OCI-LY7 (cell line): Measurements from ENCODE around the gene PXN. TPM values are rescaled to one million over a fixed set of nuclear protein-coding genes. Genes with fewer than 3 reads are reported as not detected.
A peak's percentile ranks its signal among the peaks of the same experiment; 100 is the strongest.

Source experiments
- BruUV-seq: library from RNA; stranded (reverse); fragments of 400-500 nt; replicated peaks from 2 replicates; lab custom pipeline; 2021; lab: Mats Ljungman, UMichigan
- CTCF ChIA-PET: fragments of 300-600 bp; sonication (Branson Sonifier 250); formaldehyde crosslinking; loops from one replicate; lab custom pipeline; 2022; ENCODE audit warnings: antibody characterized with exemption; ENCODE audit not compliant: unreplicated experiment; lab: Charles Lee
- POLR2A ChIA-PET: fragments of 300-600 bp; sonication (Branson Sonifier 250); formaldehyde crosslinking; loops from one replicate; lab custom pipeline; 2022; ENCODE audit warnings: antibody characterized with exemption; lab: Charles Lee
- DNase-seq: peaks from one replicate; pipeline ENCODE4 v3.0.0-alpha.2; 2015; ENCODE audit warnings: low spot score
- H2AFZ ChIP-seq: fragments of 200-600 bp; sonication (generic), shearing (Covaris generic); 2 replicates; pipeline ENCODE4 v1.6.1; 2014; ENCODE audit warnings: mild to moderate bottlenecking, antibody characterized with exemption, low read length, moderate library complexity
- H3K27ac ChIP-seq: fragments of 200-600 bp; sonication (generic); 2 replicates; pipeline ENCODE4 v1.5.1; 2014; ENCODE audit warnings: mixed run types, low read depth, mild to moderate bottlenecking, moderate library complexity, low read length, inconsistent platforms; ENCODE audit not compliant: poor library complexity, severe bottlenecking
- H3K36me3 ChIP-seq: fragments of 200-600 bp; sonication (generic); 2 replicates; pipeline ENCODE4 v1.6.1; 2014; ENCODE audit warnings: mild to moderate bottlenecking, antibody characterized with exemption, low read length, moderate library complexity, mixed read lengths; ENCODE audit not compliant: insufficient read depth
- H3K4me1 ChIP-seq: fragments of 200-600 bp; sonication (generic); 2 replicates; pipeline ENCODE4 v1.5.1; 2014; ENCODE audit warnings: mild to moderate bottlenecking, low read length; ENCODE audit not compliant: insufficient read depth, poor library complexity, severe bottlenecking
- H3K4me2 ChIP-seq: fragments of 200-600 bp; sonication (generic); 2 replicates; pipeline ENCODE4 v1.6.1; 2014; ENCODE audit warnings: mild to moderate bottlenecking, low read length
- H3K4me3 ChIP-seq: fragments of 200-600 bp; sonication (generic); 2 replicates; pipeline ENCODE4 v1.5.1; 2014; ENCODE audit warnings: mild to moderate bottlenecking, low read depth, low read length; ENCODE audit not compliant: poor library complexity, severe bottlenecking
- H3K79me2 ChIP-seq: fragments of 200-600 bp; sonication (generic); 2 replicates; pipeline ENCODE4 v1.6.1; 2016; ENCODE audit warnings: low read depth, mild to moderate bottlenecking, low read length, moderate library complexity, mixed read lengths; ENCODE audit not compliant: insufficient read depth
- H3K9me2 ChIP-seq: fragments of 200-600 bp; sonication (generic); 2 replicates; pipeline ENCODE4 v1.6.1; 2016; ENCODE audit warnings: mild to moderate bottlenecking, low read length, mixed read lengths; ENCODE audit not compliant: insufficient read depth
- H3K9me3 ChIP-seq: fragments of 200-600 bp; sonication (generic); 2 replicates; pipeline ENCODE4 v1.6.1; 2014; ENCODE audit warnings: mild to moderate bottlenecking, mixed run types, low read length, mixed read lengths
- H4K20me1 ChIP-seq: fragments of 200-600 bp; sonication (generic); 2 replicates; pipeline ENCODE4 v1.6.1; 2014; ENCODE audit warnings: mild to moderate bottlenecking, antibody characterized with exemption, low read length, moderate library complexity, mixed read lengths; ENCODE audit not compliant: insufficient read depth
- EZH2phosphoT487 ChIP-seq: fragments of 200-600 bp; sonication (generic); IDR thresholded peaks from 2 replicates; pipeline ENCODE4 v1.6.1; 2018; ENCODE audit warnings: low read depth, borderline replicate concordance, mild to moderate bottlenecking, mixed run types, antibody characterized with exemption, low read length, moderate library complexity, mixed read lengths
- intact Hi-C: fragments of 100-400 bp; cut with micrococcal nuclease; formaldehyde crosslinking; loops from one replicate; pipeline ENCODE4 v1.10.0; 2022; ENCODE audit not compliant: unreplicated experiment
- total RNA-seq, 2 experiments: library from RNA; depleted of rRNA in 1 of 2; stranded (reverse); fragments of >200 nt in 1 of 2; shearing (Covaris generic) in 1 of 2; gene quantifications; 2 replicates each; pipeline ENCODE4 v1.2.3, GENCODE V29; 2014 to 2022
- TF ChIP-seq, protein P1 (sequence below): fragments of 200-600 bp; sonication (generic); conservative IDR thresholded peaks from 2 replicates; pipeline ENCODE4 v1.5.1; 2014; ENCODE audit warnings: mild to moderate bottlenecking, antibody characterized with exemption, low read length, moderate library complexity, mixed read lengths

PXN gene
- total RNA-seq, 2 experiments from 2014 or later = 8.6 to 22.9 TPM

DNA sequence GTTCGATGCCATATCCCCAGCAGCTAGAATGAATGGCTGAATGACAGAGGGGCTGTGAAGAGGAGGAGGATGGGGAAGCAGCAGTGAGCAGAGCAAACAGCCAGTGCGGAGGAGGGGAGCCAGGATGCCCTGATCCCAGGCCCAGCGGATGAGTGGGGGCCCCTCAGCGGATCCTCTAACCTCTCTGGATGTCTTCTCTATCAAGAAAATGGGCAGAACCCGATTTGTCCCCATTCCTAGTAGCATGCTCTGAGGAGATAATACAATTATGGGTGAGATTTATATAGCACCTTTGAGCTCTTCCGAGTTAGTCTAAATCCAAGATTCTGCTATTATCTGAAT lies 34.6 kb downstream of the PXN start:
- H3K9me2 ChIP-seq = no peaks in the 10 kb centered on the region
- BruUV-seq = no TSS peak
- no peak overlapping the region for H3K4me3 ChIP-seq
- H3K4me1 ChIP-seq = peaks cover 57% of the 10 kb centered on the region
- H3K27ac ChIP-seq = peak overlapping the region; percentile 20
- no peak for DNase-seq
- H3K36me3 ChIP-seq = no peaks in the 10 kb centered on the region
- no peak overlapping the region for H2AFZ ChIP-seq
- no peaks in the 10 kb centered on the region for H4K20me1 ChIP-seq
- POLR2A ChIA-PET = interaction anchor here (0.6 to 1.4 kb wide), 6 partner anchors 19 to 62 kb away, joined by 3 to 10 read pairs (median 4); partner anchors contain the start of genes RNU4-1, RNU4-2 and RPLP0
- no peaks in the 10 kb centered on the region for H3K9me3 ChIP-seq
- no peak for TF ChIP-seq EZH2phosphoT487
- TF ChIP-seq, protein P1, sequence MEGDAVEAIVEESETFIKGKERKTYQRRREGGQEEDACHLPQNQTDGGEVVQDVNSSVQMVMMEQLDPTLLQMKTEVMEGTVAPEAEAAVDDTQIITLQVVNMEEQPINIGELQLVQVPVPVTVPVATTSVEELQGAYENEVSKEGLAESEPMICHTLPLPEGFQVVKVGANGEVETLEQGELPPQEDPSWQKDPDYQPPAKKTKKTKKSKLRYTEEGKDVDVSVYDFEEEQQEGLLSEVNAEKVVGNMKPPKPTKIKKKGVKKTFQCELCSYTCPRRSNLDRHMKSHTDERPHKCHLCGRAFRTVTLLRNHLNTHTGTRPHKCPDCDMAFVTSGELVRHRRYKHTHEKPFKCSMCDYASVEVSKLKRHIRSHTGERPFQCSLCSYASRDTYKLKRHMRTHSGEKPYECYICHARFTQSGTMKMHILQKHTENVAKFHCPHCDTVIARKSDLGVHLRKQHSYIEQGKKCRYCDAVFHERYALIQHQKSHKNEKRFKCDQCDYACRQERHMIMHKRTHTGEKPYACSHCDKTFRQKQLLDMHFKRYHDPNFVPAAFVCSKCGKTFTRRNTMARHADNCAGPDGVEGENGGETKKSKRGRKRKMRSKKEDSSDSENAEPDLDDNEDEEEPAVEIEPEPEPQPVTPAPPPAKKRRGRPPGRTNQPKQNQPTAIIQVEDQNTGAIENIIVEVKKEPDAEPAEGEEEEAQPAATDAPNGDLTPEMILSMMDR = no peak
- H3K79me2 ChIP-seq = no peaks in the 10 kb centered on the region
- peak overlapping the region; percentile 25 for H3K4me2 ChIP-seq
- CTCF ChIA-PET = interaction anchor here (0.7 to 1.0 kb wide), 4 partner anchors 10 to 260 kb away, joined by 3 to 5 read pairs (median 4); partner anchors contain the start of gene PXN
- intact Hi-C loops = no loop called here

DNA sequence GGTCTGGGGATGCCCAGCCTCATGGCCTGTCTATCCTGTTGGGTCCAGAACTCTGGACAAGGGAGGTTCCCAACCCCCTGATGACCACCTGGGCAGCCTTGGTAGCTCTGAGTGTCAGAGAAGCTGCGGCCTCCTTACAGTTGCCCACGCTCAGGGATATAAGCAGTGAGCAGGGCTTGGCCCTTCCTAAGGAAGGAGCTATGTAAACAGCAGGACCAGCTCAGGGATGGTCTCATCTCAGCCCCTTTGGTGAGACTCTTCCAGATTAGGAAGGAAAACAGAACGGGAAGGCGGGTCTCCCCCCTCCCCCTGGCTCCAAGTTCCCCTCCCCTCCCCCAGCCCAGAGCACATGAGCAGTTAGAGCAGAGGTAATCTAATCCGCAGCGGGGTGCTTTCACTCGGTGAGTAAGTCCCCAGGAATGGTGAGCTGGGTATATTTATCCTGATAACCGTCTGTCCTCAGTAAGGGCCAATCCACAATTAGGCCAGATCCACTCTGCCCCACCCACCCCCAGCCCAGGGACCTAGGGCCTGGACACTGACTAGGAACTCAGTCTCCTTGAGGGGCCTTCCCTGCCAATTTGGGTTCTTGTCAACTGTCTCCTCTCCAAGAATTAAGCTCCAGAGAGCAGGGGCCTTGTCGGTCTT lies 35.1 kb downstream of the PXN start:
- Histone ChIP-seq H2AFZ (no peak overlapping the region), H3K79me2 (no peaks in the 10 kb centered on the region), H3K4me2 (peak overlapping the region; percentile 25; the same call in 1 of the 2 replicates), H3K4me1 (peaks cover 62% of the 10 kb centered on the region), H3K9me3 (no peaks in the 10 kb centered on the region), H3K36me3 (no peaks in the 10 kb centered on the region), H3K27ac (no peak overlapping the region), H3K9me2 (no peaks in the 10 kb centered on the region), H3K4me3 (no peak overlapping the region), H4K20me1 (no peaks in the 10 kb centered on the region)
- DNase-seq = no peak
- intact Hi-C loops = no loop called here
- ChIA-PET CTCF (interaction anchor here (0.7 to 1.0 kb wide), 5 partner anchors 10 to 261 kb away, joined by 3 to 5 read pairs (median 4); partner anchors contain the start of genes PXN and RPLP0), POLR2A (interaction anchor here (0.7 to 4.7 kb wide), 6 partner anchors 19 to 63 kb away, joined by 3 to 24 read pairs (median 5); partner anchors contain the start of genes PXN, RNU4-1 and RNU4-2)
- TF ChIP-seq EZH2phosphoT487 = no peak
- TF ChIP-seq, protein P1 = no peak
- BruUV-seq = no TSS peak
